Measurements from ENCODE around the gene ADAMTS17.

Gene ADAMTS17

GRCh38 chr15:100338971-100339444 is 2.8 kb downstream of the ADAMTS17 start:
- DNase-seq, result peak; percentile 46

GRCh38 chr15:100338247-100338646 is 3.5 kb downstream of the ADAMTS17 start:
- no peak for DNase-seq

GRCh38 chr15:100337096-100338044 is 4.4 kb downstream of the ADAMTS17 start:
- DNase-seq, result no peak

GRCh38 chr15:100336061-100336460 is 5.7 kb downstream of the ADAMTS17 start:
- no peak for DNase-seq

GRCh38 chr15:100335335-100335999 is 6.3 kb downstream of the ADAMTS17 start:
- DNase-seq, result no peak

- DNase-seq, result no peak
These were observed 6.9 kb downstream of the ADAMTS17 start for GRCh38 chr15:100334905-100335304.

- no peak for DNase-seq
These were observed 7.3 kb downstream of the ADAMTS17 start for GRCh38 chr15:100334456-100334855.

- no peak for DNase-seq
These were observed 7.8 kb downstream of the ADAMTS17 start for GRCh38 chr15:100334015-100334414.

GRCh38 chr15:100333236-100333635 is 8.5 kb downstream of the ADAMTS17 start:
- DNase-seq, result no peak

- DNase-seq, result no peak
These were observed 9.1 kb downstream of the ADAMTS17 start for GRCh38 chr15:100332721-100333120.

GRCh38 chr15:100332231-100332630 is 9.5 kb downstream of the ADAMTS17 start:
- DNase-seq, result no peak

GRCh38 chr15:100330629-100331215 is 11.1 kb downstream of the ADAMTS17 start:
- DNase-seq, result no peak

- no peak for DNase-seq
These were observed 11.6 kb downstream of the ADAMTS17 start for GRCh38 chr15:100330221-100330620.

- no peak for DNase-seq
These were observed 13.0 kb downstream of the ADAMTS17 start for GRCh38 chr15:100328796-100329195.

- no peak for DNase-seq
These were observed 22.9 kb downstream of the ADAMTS17 start for GRCh38 chr15:100318880-100319279.

- DNase-seq, result no peak
These were observed 26.9 kb downstream of the ADAMTS17 start for GRCh38 chr15:100314809-100315400.

GRCh38 chr15:100311833-100312476 is 29.8 kb downstream of the ADAMTS17 start:
- DNase-seq, result no peak

- DNase-seq, result no peak
These were observed 30.6 kb downstream of the ADAMTS17 start for GRCh38 chr15:100311154-100311625.

- no peak for DNase-seq
These were observed 31.1 kb downstream of the ADAMTS17 start for GRCh38 chr15:100310513-100311153.

GRCh38 chr15:100310041-100310405 is 31.8 kb downstream of the ADAMTS17 start:
- DNase-seq, result no peak

- no peak for DNase-seq
These were observed 32.4 kb downstream of the ADAMTS17 start for GRCh38 chr15:100309109-100310040.
